Right lobe of liver (tissue), 4 donors: ENCODE measurements around the gene WDFY4.

Experiments
- POLR2A ChIP-seq: fragments of 450-650 bp; IDR thresholded peaks from one replicate; pipeline ENCODE4 v1.6.1; 2017; ENCODE audit warnings: antibody characterized with exemption, mild to moderate bottlenecking
- TF ChIP-seq, protein P1 (sequence below), 4 donors: fragments of 200-600 bp in 3 of 4; fragments of 450-650 bp in 1 of 4; IDR thresholded peaks; one replicate each; pipeline versions ENCODE4 v1.5.1 to v1.8.0; 2016 to 2022; ENCODE audit warnings: antibody characterized with exemption in 4 of 4, mild to moderate bottlenecking in 2 of 4
- donor health status: DM: no; HTN: no; CAD: no.
- donor health status: DM: no; HTN: no; CAD: no.
- donor health status: DM: no; HTN: yes; CAD: no.

GRCh38 chr10:48725708-48726107 lies 41.0 kb downstream of the WDFY4 start:
- TF ChIP-seq, protein P1, sequence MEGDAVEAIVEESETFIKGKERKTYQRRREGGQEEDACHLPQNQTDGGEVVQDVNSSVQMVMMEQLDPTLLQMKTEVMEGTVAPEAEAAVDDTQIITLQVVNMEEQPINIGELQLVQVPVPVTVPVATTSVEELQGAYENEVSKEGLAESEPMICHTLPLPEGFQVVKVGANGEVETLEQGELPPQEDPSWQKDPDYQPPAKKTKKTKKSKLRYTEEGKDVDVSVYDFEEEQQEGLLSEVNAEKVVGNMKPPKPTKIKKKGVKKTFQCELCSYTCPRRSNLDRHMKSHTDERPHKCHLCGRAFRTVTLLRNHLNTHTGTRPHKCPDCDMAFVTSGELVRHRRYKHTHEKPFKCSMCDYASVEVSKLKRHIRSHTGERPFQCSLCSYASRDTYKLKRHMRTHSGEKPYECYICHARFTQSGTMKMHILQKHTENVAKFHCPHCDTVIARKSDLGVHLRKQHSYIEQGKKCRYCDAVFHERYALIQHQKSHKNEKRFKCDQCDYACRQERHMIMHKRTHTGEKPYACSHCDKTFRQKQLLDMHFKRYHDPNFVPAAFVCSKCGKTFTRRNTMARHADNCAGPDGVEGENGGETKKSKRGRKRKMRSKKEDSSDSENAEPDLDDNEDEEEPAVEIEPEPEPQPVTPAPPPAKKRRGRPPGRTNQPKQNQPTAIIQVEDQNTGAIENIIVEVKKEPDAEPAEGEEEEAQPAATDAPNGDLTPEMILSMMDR (IDR thresholded peaks at IDR 0.05) = no peak
- no peak for TF ChIP-seq POLR2A
